Measurements from ENCODE around the gene HNRNPC.

DNA sequence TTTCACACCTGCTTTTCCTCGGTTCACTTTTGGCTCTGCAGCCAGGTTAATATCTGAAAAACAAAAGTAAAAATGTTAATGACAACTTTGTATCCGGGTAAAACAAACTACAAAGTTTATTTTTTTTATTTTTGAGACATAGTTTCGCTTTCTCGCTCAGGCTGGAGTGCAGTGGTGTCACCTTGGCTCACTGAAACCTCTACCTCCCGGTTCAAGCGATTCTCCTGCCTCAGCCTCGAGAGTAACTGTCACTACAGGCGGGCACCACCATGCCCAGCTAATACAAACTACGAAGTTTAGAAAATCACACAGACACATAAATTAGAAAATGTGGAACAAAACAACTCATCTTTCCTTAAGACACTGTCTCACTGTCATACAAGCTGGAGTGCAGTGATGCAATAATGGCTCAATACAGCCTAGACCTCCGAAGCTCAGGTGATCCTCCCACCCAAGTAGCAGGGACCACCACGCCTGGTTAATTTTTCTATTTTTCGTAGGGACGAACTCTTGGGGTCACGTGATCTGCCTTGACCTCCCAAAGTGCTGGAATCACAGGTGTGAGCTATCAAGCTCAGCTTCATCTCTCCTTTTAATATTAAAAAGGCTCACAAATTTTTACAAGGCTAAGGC lies 38.1 kb downstream of the HNRNPC start:
- no peak for TF ChIP-seq POLR2A (IDR thresholded peaks at IDR 0.05; ENCODE audit: low read depth)
- TF ChIP-seq, protein P1, sequence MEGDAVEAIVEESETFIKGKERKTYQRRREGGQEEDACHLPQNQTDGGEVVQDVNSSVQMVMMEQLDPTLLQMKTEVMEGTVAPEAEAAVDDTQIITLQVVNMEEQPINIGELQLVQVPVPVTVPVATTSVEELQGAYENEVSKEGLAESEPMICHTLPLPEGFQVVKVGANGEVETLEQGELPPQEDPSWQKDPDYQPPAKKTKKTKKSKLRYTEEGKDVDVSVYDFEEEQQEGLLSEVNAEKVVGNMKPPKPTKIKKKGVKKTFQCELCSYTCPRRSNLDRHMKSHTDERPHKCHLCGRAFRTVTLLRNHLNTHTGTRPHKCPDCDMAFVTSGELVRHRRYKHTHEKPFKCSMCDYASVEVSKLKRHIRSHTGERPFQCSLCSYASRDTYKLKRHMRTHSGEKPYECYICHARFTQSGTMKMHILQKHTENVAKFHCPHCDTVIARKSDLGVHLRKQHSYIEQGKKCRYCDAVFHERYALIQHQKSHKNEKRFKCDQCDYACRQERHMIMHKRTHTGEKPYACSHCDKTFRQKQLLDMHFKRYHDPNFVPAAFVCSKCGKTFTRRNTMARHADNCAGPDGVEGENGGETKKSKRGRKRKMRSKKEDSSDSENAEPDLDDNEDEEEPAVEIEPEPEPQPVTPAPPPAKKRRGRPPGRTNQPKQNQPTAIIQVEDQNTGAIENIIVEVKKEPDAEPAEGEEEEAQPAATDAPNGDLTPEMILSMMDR (IDR thresholded peaks at IDR 0.05), result no peak
- no peak for TF ChIP-seq POLR2AphosphoS5 (IDR thresholded peaks at IDR 0.05)

Data from esophagus muscularis mucosa (tissue), 3 donors.